ENCODE data around the gene QRICH1. TPM values are rescaled to one million over a fixed set of nuclear protein-coding genes. Genes with fewer than 3 reads are reported as not detected.
A peak's percentile ranks its signal among the peaks of the same experiment; 100 is the strongest.

Gene QRICH1
- total RNA-seq, 4 donors from 2014 or later: 61.1 to 132 (median 99.7) TPM

GRCh38 chr3:49005998-49006397 is 87.9 kb downstream of the QRICH1 start:
- Histone ChIP-seq H3K27me3 (no peaks in the 10 kb centered on the region), H3K27ac (peak overlapping the region in 1 of 4 donors; percentile 88), H3K4me3 (peak overlapping the region in 2 of 4 donors; percentile 71 to 76), H3K4me1 (peaks cover 0 to 22% (median 3%) of the 10 kb centered on the region in 4 donors), H3K9me3 (no peaks in the 10 kb centered on the region), H3K36me3 (no peaks in the 10 kb centered on the region)
- no peak for DNase-seq
- TF ChIP-seq, protein P1, sequence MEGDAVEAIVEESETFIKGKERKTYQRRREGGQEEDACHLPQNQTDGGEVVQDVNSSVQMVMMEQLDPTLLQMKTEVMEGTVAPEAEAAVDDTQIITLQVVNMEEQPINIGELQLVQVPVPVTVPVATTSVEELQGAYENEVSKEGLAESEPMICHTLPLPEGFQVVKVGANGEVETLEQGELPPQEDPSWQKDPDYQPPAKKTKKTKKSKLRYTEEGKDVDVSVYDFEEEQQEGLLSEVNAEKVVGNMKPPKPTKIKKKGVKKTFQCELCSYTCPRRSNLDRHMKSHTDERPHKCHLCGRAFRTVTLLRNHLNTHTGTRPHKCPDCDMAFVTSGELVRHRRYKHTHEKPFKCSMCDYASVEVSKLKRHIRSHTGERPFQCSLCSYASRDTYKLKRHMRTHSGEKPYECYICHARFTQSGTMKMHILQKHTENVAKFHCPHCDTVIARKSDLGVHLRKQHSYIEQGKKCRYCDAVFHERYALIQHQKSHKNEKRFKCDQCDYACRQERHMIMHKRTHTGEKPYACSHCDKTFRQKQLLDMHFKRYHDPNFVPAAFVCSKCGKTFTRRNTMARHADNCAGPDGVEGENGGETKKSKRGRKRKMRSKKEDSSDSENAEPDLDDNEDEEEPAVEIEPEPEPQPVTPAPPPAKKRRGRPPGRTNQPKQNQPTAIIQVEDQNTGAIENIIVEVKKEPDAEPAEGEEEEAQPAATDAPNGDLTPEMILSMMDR (IDR thresholded peaks at IDR 0.05): no peak
- TF ChIP-seq POLR2A (IDR thresholded peaks at IDR 0.05): no peak

GRCh38 chr3:49005303-49005680 is 88.6 kb downstream of the QRICH1 start:
- no peaks in the 10 kb centered on the region for H3K27me3 ChIP-seq
- DNase-seq: no peak
- no peaks in the 10 kb centered on the region for H3K36me3 ChIP-seq
- H3K4me3 ChIP-seq: no peak overlapping the region
- no peaks in the 10 kb centered on the region for H3K9me3 ChIP-seq
- TF ChIP-seq, protein P1 (IDR thresholded peaks at IDR 0.05): no peak
- TF ChIP-seq POLR2A (IDR thresholded peaks at IDR 0.05): no peak
- H3K4me1 ChIP-seq: peaks cover 0 to 22% (median 3%) of the 10 kb centered on the region in 4 donors
- no peak overlapping the region for H3K27ac ChIP-seq

DNA sequence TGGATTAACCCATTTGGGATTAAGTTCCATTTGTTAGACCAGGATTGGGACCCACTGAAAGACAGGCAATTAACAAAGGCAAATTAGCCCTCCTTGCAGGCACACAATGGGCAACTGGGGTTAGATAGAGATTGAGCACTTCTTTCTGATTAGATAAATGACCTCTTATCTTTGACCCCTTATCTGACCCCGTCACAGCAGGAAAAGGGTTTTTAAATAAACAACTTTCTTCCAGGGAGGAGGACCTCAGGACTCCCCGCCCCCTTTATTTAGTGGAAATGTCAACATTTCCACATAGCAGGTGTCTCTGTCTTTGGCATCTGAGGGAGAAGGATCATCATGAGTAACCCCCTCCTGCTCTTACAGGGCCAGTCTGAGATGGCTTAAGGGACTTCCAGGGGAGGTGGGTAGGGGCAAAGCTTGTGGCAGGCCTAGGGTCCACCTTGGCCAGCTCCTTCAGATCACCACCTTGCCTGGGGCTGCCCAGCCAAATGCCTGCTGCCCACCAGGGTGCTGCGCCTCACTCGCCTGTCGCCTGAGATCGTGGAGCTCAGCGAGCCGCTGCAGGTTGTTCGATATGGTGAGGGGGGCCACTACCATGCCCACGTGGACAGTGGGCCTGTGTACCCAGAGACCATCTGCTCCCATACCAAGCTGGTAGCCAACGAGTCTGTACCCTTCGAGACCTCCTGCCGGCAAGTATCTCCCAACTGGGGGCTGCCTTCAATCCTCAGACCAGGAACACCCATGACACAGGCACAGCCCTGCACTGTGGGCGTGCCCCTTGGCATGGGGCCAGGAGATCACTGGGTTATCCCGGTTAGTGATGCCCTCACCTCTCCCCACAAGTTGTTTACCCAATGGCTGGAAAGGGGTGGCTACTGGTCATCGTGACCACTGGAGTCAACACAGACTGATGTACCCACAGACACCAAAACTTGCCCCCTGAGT is 89.2 kb downstream of the QRICH1 start:
- Histone ChIP-seq H3K36me3 (no peaks in the 10 kb centered on the region), H3K27ac (no peak overlapping the region), H3K4me1 (peaks cover 0 to 22% (median 3%) of the 10 kb centered on the region in 4 donors), H3K9me3 (no peaks in the 10 kb centered on the region), H3K27me3 (no peaks in the 10 kb centered on the region), H3K4me3 (no peak overlapping the region)
- TF ChIP-seq, protein P1 (IDR thresholded peaks at IDR 0.05): no peak
- TF ChIP-seq POLR2A (IDR thresholded peaks at IDR 0.05): no peak
- peak in 2 of 3 donors; percentile 75 to 77 for DNase-seq

GRCh38 chr3:49001155-49001554 is 92.7 kb downstream of the QRICH1 start:
- no peak for DNase-seq
- Histone ChIP-seq H3K4me1 (peaks cover 0 to 11% (median 0%) of the 10 kb centered on the region in 4 donors), H3K36me3 (peaks cover 0 to 12% (median 0%) of the 10 kb centered on the region in 3 donors), H3K4me3 (no peak overlapping the region), H3K27me3 (no peaks in the 10 kb centered on the region), H3K9me3 (no peaks in the 10 kb centered on the region), H3K27ac (no peak overlapping the region)
- TF ChIP-seq POLR2A (IDR thresholded peaks at IDR 0.05): no peak
- TF ChIP-seq, protein P1 (IDR thresholded peaks at IDR 0.05): no peak

DNA sequence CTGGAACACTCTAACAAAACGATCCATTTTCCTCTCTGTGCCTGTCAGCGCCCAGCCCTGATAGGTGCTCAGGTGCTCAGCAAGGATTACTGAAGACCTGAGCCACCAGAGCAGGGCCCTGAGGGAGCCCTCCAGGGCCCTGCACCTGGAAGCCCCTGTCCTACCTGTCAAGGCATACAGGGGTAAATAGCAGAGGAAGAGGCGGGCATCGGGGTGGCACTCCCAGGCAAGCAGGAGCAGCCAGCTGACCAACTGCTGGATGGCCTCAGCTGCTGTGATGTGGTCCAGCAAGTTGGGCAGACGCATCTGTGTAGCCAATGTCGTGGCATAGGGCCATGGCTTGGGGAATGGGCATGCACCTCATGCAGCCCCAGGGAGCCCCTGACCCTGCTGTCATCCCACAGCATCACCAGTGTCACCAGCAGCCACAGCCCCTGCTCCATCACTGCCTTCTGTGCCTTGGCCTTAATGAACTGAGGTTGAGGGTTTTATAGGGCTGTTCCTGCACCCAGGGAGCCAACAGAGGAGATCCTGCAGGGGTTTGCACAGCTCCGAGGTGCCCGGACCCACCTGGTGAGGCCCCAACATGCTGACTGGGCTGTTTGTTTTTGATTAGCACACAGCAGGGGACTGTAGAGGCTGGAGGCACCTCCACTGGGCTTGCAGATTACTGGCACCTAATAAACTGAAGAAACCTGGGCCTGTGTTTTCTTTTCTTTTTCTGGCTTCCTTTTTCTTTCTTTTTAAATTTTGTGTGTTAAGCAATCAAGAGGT is 94.6 kb downstream of the QRICH1 start:
- peaks cover 0 to 24% (median 0%) of the 10 kb centered on the region in 3 donors for H3K36me3 ChIP-seq
- no peak for TF ChIP-seq POLR2A (IDR thresholded peaks at IDR 0.05)
- TF ChIP-seq, protein P1 (IDR thresholded peaks at IDR 0.05): no peak
- H3K9me3 ChIP-seq: no peaks in the 10 kb centered on the region
- H3K27ac ChIP-seq: no peak overlapping the region
- DNase-seq: peak in 1 of 3 donors; percentile 27
- no peaks in the 10 kb centered on the region for H3K27me3 ChIP-seq
- H3K4me1 ChIP-seq: no peaks in the 10 kb centered on the region
- no peak overlapping the region for H3K4me3 ChIP-seq
